ENCODE measurements around the gene FAN1.

The FAN1 gene

GRCh38 chr15:30953731-30954378, 50.1 kb downstream of the FAN1 start:
- TF ChIP-seq LEF1 (IDR thresholded peaks at IDR 0.05; ENCODE audit: borderline replicate concordance) (no peak), TARDBP (IDR thresholded peaks at IDR 0.05) (no peak), SUZ12 (IDR thresholded peaks at IDR 0.05) (no peak), L3MBTL2 (conservative IDR thresholded peaks at IDR 0.05) (no peak), NFRKB (IDR thresholded peaks at IDR 0.05) (no peak), ARNT (IDR thresholded peaks at IDR 0.05) (no peak), PKNOX1 (IDR thresholded peaks at IDR 0.05) (no peak)
- ChIA-PET CTCF (no interaction called here), POLR2A (no interaction called here)
- DNase-seq (ENCODE audit: extremely low spot score): no peak

- CTCF ChIA-PET: no interaction called here
Measured at GRCh38 chr15:30954674-30955073, 51.0 kb downstream of the FAN1 start.

GRCh38 chr15:30956216-30957124, 52.8 kb downstream of the FAN1 start:
- TF ChIP-seq SUZ12 (IDR thresholded peaks at IDR 0.05) (no peak), BHLHE40 (IDR thresholded peaks at IDR 0.05; ENCODE audit: borderline replicate concordance) (no peak), ARNT (IDR thresholded peaks at IDR 0.05) (no peak), CTBP1 (IDR thresholded peaks at IDR 0.05; ENCODE audit: borderline replicate concordance) (no peak)
- DNase-seq (ENCODE audit: extremely low spot score): no peak
- ChIA-PET CTCF (no interaction called here), POLR2A (no interaction called here)

More at GRCh38 chr15:30954674-30955073, 51.0 kb downstream of the FAN1 start:
- DNase-seq (ENCODE audit: extremely low spot score): no peak
- no peak for TF ChIP-seq PKNOX1 (IDR thresholded peaks at IDR 0.05)
- no peak for TF ChIP-seq SP1 (IDR thresholded peaks at IDR 0.05)
- no peak for TF ChIP-seq NFRKB (IDR thresholded peaks at IDR 0.05)
- no peak for TF ChIP-seq ZNF384 (IDR thresholded peaks at IDR 0.05)
- no peak for TF ChIP-seq ELF4 (IDR thresholded peaks at IDR 0.05)
- TF ChIP-seq L3MBTL2 (conservative IDR thresholded peaks at IDR 0.05): no peak
- TF ChIP-seq TARDBP (IDR thresholded peaks at IDR 0.05): no peak
- no peak for TF ChIP-seq BHLHE40 (IDR thresholded peaks at IDR 0.05; ENCODE audit: borderline replicate concordance)
- TF ChIP-seq CTBP1 (IDR thresholded peaks at IDR 0.05; ENCODE audit: borderline replicate concordance): no peak
- TF ChIP-seq FOXM1 (IDR thresholded peaks at IDR 0.05; ENCODE audit: borderline replicate concordance): no peak
- no peak for TF ChIP-seq FOXA1 (IDR thresholded peaks at IDR 0.05)
- no peak for TF ChIP-seq HDGF (IDR thresholded peaks at IDR 0.05; ENCODE audit: borderline replicate concordance)
- no peak for TF ChIP-seq ARNT (IDR thresholded peaks at IDR 0.05)
- no peak for TF ChIP-seq LEF1 (IDR thresholded peaks at IDR 0.05; ENCODE audit: borderline replicate concordance)
- no peak for TF ChIP-seq FOXK2 (IDR thresholded peaks at IDR 0.05)
- TF ChIP-seq SUZ12 (IDR thresholded peaks at IDR 0.05): no peak
- POLR2A ChIA-PET: no interaction called here

GRCh38 chr15:30958219-30958618, 54.5 kb downstream of the FAN1 start:
- POLR2A ChIA-PET: interaction anchor here (0.9 kb wide), 1 partner anchor 55 kb away, joined by 3 read pairs; the partner anchor contains the start of gene FAN1
- DNase-seq (ENCODE audit: extremely low spot score): no peak
- TF ChIP-seq TARDBP (IDR thresholded peaks at IDR 0.05) (no peak), PKNOX1 (IDR thresholded peaks at IDR 0.05) (no peak), NFRKB (IDR thresholded peaks at IDR 0.05) (no peak), BHLHE40 (IDR thresholded peaks at IDR 0.05; ENCODE audit: borderline replicate concordance) (no peak), FOXM1 (IDR thresholded peaks at IDR 0.05; ENCODE audit: borderline replicate concordance) (no peak), ZNF384 (IDR thresholded peaks at IDR 0.05) (no peak), CTBP1 (IDR thresholded peaks at IDR 0.05; ENCODE audit: borderline replicate concordance) (no peak), SP1 (IDR thresholded peaks at IDR 0.05) (no peak), LEF1 (IDR thresholded peaks at IDR 0.05; ENCODE audit: borderline replicate concordance) (no peak), L3MBTL2 (conservative IDR thresholded peaks at IDR 0.05) (no peak), ELF4 (IDR thresholded peaks at IDR 0.05) (no peak), SUZ12 (IDR thresholded peaks at IDR 0.05) (no peak), HDGF (IDR thresholded peaks at IDR 0.05; ENCODE audit: borderline replicate concordance) (no peak), FOXA1 (IDR thresholded peaks at IDR 0.05) (no peak), ARNT (IDR thresholded peaks at IDR 0.05) (no peak), FOXK2 (IDR thresholded peaks at IDR 0.05) (no peak)
- CTCF ChIA-PET: no interaction called here

GRCh38 chr15:30962079-30962478, 58.4 kb downstream of the FAN1 start:
- no peak for DNase-seq (ENCODE audit: extremely low spot score)
- TF ChIP-seq FOXA1 (IDR thresholded peaks at IDR 0.05) (no peak), FOXK2 (IDR thresholded peaks at IDR 0.05) (no peak)
- ChIA-PET POLR2A (no interaction called here), CTCF (no interaction called here)

- POLR2A ChIA-PET: no interaction called here
- CTCF ChIA-PET: no interaction called here
- no peak for DNase-seq (ENCODE audit: extremely low spot score)
- TF ChIP-seq CTBP1 (IDR thresholded peaks at IDR 0.05; ENCODE audit: borderline replicate concordance) (no peak), TARDBP (IDR thresholded peaks at IDR 0.05) (no peak), LEF1 (IDR thresholded peaks at IDR 0.05; ENCODE audit: borderline replicate concordance) (no peak), PKNOX1 (IDR thresholded peaks at IDR 0.05) (no peak), ELF4 (IDR thresholded peaks at IDR 0.05) (no peak)
Measured at GRCh38 chr15:30962659-30963058, 58.9 kb downstream of the FAN1 start.

Data from HEK293T (cell line).